HG03460 (cell line): ENCODE measurements around the gene KCTD6.

Source experiments
- ATAC-seq: cut with Tn5 transposase; IDR thresholded peaks from one replicate; pipeline ENCODE4 v1.9.1; 2021; ENCODE audit not compliant: unreplicated experiment

Gene KCTD6

DNA sequence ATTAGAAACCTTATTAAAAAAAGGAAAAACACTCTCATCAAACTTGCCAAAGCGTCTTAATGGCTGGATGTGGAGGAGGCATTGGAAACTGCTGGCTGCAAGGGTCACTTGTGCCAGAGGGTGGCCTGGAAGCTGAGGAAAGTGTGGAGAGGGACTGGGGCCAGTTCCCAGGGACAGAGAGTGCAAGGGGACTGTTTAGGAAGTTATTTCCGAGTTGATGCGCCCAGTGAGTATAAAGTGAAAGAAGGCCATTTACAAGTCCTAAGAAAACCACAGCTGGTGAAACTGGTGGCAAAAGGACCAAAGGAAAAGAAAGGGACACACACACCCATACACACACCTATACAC is 7.2 kb upstream of the KCTD6 start:
- ATAC-seq, result no peak

DNA sequence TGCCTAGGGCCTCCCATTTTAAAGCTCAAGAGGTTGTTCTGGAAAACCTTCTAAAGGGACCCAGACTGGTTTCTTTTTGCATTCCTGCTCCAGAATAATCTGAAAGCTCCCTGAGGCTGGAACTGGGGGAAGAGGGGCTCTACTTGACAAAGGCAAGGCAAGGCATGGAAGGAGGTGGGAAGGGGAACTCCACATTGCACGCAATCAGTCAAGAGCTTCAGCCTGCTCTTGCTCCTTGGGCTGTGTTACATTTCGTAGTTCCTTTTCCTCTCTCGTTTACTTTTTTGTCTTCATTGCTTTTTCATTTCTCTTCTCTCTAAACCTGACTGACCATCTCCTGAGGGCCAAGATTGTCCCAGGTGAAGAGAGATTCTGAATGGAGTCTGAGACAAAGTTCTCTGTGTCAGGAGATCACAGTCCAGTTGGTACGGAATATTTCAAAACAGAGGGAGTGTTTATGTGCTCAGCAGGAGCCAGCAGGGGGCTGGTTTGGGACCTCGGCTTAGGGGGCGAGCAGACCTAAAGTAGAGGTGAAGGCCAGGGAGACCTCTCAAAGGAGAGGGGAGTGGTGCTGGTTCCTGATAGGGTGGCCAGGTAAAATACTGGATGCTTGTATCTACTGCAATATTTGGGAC is 6.0 kb upstream of the KCTD6 start:
- ATAC-seq, result no peak

DNA sequence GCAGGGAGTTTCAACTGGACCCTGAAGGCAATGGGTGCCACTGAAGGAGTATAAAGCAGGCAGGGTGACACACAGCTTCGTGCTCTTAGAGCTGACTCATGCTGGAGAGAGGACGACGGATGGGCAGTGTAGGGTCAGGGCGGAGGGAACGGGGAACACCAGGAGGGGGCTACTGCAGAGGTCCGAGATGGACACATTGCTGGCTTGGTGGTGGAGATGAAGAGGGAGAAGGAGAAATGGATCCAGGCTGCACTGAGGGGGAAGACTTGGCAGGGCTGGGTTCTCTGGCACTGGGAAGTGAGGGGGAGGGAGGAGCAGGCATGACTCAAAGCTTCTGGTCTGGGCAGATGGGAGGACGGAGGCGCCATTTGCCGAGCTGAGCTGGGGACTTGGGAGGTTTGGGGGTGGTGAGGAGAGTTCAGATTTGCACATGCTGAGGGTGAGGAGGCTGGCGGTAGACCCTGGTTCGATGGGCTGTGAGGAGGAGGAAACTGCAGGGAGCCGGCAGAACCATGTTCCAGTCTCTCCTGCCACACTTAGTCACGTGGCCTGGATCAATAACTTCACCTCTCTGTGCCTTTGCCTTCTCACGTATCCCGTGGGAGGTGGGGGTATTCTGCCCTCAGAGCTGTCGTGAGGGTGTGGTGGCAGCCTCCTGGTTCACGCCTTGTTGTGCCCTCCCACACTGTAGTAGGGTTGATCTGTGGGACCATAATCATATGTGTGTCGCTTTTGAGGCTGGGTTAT is 4.6 kb upstream of the KCTD6 start:
- no peak for ATAC-seq

DNA sequence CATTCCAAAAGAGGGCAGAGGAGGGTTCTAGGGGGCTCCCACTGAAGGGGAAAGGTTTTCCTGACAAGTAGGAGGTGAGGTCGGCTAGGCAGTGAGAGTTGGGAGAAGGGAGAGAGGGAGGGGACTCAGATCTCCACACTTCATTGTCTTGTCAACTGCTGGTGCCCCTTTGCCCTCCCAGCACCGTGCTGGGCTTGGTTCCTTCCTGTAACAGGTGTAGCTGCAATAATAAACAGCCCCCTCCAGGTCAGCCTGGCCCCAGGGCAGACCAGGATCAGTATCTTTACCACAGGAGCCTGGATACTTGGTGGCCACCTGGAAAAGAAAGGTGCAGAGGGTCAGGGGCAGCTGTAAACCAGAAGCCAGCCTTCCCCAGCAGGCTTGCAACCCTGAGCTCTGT is 2.9 kb upstream of the KCTD6 start:
- ATAC-seq, result no peak

DNA sequence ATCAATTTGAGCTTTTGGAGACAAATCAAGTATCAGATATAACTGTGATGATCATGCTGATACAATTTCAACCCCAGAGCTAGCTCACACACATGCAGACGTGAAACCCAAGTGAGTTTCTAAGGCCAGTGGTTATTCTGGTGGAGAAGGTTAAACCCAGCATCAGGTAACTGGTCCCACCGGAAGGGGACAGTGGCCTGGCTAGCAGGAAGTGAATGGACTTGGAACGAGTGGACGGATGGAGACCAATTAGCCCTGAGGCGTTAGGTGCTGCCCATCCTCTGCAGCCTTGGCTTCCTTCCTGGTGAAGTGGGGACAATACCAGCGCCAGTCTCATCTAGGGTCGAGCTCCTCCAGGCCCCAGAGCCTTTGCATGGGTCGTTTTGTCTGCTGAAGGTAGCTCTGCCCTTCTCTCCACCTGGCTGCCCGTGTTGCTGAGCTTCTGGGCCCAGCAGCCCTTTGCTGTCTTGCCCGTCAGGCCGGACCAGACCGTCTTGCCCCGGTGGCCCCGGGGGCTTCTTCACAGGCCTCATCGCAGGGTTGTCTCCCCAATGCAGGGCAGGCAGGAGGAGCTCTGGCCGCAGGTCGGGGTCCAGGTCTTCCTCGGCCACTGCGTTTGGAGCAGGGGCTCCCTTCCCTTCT is 915 bp upstream of the KCTD6 start:
- ATAC-seq, result no peak

DNA sequence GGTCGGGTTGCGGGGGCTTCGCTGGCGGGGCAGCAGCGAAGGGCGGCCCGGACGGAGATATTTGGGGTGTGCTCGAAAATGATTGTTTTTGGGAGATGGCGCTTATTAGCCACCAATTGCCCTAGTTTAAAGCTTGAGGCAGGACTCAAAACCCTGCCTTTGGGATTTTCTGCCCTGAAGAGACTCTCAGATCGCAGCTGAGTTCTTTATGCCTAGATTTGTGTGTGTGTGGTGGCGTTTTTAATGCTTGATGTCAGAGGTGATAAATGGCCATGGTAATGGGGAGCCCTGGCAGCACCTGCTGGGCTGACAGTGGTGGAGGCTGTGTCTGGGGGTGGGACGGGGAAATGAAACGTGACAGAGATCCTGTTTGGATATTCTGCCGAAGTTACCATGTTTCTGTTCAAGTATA is 604 bp downstream of the KCTD6 start:
- no peak for ATAC-seq

DNA sequence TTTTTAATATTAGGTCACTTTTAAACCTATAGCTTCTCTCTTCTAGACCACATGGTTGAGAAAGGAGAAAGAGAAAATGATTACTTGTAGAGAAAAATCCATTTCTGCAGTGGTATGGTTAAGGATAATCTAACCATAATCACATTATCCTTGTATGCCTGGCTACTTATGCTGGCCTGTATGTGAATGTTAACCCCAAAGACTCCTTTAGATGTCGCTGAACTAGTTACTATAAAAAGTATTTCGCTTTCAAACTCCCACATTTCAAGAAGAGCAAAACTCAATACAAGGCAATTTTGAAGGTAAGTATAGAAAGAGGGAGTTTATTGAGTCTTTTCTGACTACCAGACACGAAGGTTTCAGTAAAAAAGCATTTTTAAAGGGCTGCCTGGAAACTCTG is 2.2 kb downstream of the KCTD6 start:
- ATAC-seq, result no peak

DNA sequence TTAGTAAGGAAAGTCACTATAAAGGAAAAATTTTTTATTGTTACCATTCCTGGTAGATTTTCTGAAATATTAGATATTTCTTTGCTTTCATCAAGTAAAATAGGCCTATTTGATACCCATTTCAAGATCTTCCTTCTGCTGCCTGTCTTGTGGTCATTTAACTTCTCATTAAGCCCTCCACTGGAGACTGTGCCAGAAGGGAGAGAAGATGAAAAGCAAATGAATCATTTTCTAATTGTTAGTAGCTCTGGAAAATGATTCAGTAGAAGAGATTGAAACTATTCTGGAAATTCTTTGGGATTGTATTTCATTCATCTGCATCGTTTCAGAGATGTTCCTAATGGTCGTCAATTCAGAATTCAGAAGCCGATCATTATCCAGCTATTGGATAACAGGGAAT is 3.2 kb downstream of the KCTD6 start:
- no peak for ATAC-seq

DNA sequence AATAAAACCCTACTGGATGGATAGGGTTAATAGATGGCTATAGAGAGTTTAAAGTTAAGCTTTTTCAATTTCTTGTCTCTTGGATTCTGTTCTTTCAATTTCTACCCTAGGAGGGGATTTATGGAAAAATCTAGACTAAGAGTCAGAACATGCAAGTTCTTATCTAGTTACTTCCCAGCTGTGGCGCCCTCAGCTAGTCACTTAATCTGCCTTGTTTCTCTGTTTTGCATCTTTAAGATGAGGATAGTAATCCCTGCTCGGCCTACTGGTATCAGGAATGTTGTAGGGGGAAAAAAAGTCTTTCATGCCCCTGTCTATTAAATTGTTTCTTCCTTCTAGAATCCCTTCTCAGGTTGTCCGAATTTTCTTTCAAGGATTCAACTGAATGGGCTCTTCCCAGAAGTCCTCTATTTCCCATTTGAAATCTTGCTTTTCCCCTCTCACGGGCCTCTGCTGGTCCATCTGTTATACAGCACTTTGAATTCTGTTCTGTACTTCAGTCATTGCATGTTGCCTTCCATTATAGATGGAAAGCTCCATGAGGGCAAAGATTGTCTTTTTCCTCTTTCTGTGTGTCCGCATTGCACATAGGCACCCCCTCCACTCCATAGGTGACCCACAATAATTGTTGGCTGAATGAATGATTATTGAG is 4.4 kb downstream of the KCTD6 start:
- ATAC-seq, result no peak

DNA sequence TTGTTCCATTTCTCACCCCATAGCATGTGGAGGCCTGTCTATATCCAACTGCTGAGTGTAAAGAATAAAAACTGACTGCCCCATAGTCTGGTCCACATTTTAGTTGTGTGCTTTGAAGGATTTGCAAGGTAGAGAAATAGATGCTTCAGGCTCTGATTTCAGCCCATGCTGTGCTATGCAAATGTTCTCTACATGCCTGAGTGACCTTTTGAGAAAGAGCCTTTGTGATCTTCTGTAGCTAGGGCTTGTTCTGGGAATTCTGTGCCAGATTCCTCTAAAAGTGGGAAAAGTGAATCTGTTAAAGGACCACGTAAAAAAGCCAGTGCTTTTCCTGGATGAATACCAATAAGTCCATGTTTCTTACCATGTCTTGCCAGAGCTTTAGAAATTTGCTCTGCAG is 5.2 kb downstream of the KCTD6 start:
- no peak for ATAC-seq

DNA sequence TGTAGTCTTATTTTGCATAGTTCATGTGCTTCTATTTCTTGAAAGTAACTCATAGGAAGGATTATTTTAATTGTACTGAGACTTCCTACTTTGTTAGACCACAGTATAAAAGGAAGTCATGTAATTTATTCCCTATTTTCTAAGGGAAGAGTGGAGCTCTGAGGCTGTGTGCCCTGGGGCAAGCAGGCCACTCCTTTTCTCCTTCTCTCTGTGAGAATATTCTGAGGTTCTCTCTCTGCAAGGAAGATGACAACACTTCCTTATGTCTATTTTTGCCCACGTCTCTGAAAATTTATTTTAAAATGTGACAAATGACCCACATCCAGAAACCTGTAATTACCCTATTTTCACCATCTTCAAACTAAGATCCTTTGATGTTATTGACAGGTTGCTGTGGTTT is 11.0 kb downstream of the KCTD6 start:
- ATAC-seq, result no peak

DNA sequence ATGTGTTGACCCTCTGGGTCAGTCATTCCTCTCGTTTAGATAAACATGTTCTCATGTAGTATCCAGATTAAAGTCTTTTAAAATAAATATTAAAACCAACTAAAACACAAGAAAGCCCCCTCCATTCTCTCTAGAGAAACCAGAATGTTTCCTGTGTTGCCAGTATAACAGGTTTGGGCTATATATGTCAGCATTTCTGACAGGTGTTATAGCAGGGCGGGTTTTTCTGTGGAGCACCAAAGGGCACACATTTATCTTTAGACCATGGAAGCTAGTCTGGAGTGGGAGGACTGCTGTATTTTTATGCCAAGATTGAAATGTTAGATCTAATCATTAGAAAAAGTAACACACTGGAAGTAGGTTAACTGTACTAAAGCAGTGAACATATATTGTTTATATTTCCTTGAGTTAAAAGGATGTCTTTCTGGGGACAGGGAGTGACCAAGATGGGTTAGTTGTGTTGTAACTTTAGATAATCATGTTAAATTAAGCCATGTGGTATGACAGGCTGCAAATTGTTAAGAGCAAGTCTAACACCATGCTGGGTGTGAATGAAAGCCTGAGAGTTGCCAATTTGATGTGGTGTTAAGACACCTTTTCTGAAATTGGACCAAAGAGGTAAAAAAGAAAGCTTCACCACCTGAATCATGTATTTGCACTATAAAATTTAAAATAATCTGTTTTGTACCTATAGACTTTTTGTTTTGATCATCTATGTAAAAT is 15.6 kb downstream of the KCTD6 start:
- no peak for ATAC-seq

DNA sequence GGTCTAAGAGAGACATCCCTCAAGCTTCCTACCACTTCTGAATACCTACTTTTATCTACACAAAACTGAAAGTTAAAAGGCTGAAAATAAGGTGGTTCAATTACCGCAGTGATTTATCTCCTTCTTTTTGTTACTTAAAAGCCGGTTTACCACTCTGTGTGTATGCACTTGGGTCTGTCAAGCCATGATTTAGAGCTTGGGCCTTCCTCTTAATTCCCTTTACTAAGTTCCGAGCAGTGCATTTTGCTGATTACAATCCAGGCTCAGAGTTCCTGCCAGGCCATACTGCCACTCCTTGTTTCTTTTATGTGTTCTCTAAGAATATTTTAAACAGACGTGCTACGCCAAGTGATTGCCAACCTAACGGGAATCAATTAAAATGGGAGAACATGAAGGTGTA is 16.5 kb downstream of the KCTD6 start:
- no peak for ATAC-seq

DNA sequence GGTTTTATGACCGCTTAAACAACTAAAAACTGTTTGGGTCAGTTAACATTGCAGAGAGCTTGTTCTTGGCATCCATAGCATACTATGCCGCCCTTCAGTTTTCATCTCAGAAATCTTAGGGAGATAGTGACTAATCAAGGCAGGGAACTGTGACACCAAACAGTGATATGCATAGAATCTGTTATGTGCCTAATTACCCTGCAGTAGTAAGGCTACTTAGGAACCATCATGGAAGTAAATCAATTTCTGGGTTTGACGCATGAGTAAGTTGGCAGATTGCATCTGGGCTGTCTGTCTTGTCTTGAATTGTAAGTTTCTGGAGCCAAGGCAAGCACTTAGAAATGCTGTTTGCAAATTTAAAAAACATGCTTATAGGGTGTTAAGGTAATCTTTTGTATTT is 22.5 kb downstream of the KCTD6 start:
- ATAC-seq, result no peak

DNA sequence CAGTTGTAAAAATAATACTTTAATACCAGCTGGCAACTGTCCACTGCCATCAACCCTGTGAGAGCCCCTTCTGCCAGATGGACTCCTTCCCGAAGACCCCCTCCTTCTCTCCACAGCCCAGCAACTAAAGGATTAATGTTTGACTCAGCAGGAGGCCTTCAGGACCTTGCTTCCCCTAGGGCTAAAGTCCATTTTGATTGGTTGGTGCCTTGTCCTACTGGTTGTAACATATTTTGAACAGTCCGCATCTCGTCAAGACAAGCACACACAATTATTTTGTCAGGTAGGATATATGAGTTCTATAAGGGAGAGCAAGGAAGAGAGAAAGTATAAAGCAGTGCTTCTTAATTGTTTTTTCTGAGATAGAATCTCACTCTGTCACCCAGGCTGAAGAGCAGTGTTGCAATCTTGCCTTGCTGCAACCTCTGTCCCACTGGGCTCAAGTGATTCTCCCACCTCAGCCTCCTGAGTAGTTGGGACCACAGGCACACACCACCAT is 26.4 kb downstream of the KCTD6 start:
- ATAC-seq, result no peak

DNA sequence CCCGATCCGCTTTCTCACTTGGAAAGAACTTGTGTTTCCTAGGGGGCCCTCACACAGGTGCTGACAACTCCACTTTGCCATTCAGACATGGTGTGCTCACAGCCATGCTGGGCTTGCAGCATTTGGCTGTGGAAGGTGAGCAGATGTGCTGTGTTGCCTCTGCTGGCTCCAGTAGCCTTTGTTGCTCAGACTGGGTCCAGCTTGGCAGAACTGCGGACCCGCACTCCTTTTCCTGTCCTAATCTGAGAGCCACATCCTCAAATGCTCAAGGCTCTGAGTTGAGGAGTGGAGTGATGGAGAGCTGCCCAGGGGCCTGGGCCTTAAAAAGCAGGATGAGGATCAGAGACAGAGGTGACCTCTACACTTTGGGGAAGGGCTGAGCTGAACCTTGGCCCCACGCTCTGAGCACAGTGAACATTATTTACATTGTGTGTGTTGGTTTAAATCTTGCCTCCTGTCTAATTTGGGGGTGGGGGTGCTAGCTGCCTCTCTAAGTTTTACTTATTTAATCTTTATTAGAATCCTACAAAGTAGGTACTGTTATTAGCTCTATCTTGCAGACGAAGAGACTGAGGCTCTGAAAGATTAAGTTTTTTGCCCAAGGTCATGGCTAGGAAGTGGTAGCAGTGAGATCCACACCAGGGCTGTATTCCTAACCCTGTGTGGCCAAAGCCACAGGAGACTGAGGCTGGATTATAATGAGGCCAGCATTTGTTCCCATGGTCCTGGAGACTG is 27.9 kb downstream of the KCTD6 start:
- ATAC-seq, result no peak

DNA sequence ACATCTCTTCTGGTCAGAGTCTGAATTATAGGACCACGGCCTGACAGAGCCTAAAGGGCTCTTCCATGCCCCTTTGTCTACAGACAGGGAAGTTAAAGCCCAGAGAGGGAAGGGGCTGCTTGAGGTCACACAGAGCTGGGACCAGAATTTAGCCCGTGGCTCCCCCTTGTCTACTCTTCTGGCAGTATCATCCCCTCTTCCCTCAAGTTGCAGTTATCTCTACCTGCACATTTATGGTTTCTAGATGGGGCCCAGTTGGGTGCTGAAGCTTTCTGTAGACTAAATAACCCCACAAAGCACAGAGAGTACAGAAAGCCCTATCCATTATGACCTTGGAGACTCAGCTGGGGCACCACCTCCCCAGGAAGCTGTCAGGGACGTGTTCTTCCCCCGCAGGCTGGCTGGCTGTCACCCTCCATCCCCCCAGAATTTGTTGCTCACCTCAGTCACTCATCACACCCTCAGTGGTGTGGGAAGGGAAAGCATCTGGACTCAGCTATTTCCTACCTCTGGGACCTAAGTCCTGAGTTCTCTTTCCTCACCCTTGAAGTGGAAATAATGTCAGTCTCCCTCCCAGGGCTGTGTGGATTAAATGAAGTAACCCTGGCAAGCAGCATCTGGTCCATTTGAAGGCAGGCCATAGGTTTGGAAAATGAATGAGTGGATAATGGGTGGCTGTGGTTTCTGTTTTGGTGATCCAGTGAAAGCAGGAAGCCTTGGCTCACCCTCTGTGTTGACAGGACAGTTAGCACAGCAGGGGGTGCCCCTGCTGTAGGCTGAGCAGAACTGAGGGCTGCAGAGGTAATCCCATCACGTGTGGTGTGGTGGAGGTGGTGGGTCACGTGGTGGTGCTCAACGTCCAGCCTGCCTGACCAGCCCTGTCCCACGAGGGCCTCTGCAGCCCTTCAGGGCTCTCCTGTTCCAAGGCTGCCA is 28.8 kb downstream of the KCTD6 start:
- ATAC-seq, result no peak

DNA sequence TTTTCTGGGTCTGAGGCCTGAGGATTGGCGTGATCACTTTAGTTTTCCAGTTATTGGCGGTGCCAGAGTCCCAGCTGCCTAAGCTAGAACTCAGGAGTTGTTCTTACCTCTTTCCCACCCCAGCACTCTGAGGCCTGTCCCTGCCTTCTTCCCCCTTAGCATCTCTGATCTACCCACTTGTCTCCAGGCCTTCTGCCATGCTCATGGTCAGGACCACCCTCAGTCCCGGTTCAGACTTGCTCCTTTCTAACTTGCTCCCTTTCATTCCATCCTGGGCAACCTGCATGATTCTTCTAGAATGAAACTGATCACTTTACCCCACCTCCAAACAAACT is 29.4 kb downstream of the KCTD6 start:
- no peak for ATAC-seq

DNA sequence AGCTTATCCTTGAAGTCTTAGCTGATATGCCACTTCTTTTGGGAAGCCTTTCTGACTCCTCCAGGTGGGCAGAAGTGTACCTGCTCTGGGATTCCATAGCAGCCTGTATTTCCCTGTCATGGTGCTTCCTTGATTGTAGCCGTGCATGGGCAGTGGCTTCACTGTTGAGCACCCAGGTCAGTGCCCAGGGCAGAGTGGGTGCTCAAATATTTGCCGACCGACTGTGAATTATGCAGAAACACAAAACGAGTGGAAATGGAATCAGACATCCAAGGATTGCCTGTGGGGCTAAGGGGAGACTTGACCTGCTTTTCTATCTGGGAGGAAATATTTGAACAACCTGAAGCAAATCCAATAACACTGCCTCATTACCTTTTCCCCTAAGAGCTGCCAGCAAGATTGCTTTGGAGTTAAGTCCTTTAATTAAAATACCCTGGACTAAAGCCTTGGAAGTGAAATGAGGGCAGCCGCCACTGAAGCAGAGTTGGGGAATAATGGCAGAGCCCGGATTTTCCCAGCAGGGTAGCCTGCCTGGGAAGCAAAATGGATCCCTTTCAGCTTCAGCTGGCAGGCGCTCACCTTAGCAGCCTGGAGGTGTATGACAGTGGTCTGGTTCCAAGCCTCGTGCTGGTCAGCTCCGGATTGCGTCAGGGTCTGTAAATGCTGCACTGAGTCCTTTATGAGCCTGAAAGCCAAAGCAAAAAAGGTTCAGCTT is 30.2 kb downstream of the KCTD6 start:
- ATAC-seq, result no peak
